H1 (cell line): ENCODE data around the gene BRAP.

Source experiments
- CEBPB ChIP-seq: IDR thresholded peaks from 2 replicates; pipeline ENCODE4 v1.6.1; 2012; ENCODE audit warnings: low read depth, low read length
- CHD2 ChIP-seq: IDR thresholded peaks from 2 replicates; pipeline ENCODE4 v1.6.1; 2012; ENCODE audit warnings: low read length, improper control_type of control experiment
- RFX5 ChIP-seq: IDR thresholded peaks from 2 replicates; pipeline ENCODE4 v1.6.1; 2011; ENCODE audit warnings: low read depth, low read length, improper control_type of control experiment, borderline replicate concordance
- SIN3A ChIP-seq, 2 experiments: IDR thresholded peaks in 1 of 2; conservative IDR thresholded peaks in 1 of 2; 2 replicates each; pipeline ENCODE4 v1.6.1; 2011 to 2012; ENCODE audit warnings: low read length in 2 of 2, improper control_type of control experiment in 1 of 2, low read depth in 1 of 2, mild to moderate bottlenecking in 1 of 2
- YY1 ChIP-seq: IDR thresholded peaks from 2 replicates; pipeline ENCODE4 v1.6.1; 2011; ENCODE audit warnings: low read depth, mild to moderate bottlenecking, low read length
- ZNF274 ChIP-seq: IDR thresholded peaks from 2 replicates; pipeline ENCODE4 v1.7.0; 2012; ENCODE audit warnings: low read length, borderline replicate concordance; ENCODE audit errors: extremely low read depth
- TF ChIP-seq, protein P1 (sequence below), 3 experiments: IDR thresholded peaks; 1 replicate in 2 of 3; 2 replicates in 1 of 3; pipeline versions ENCODE4 v1.5.1 to v1.6.1; 2011; ENCODE audit warnings: low read length in 3 of 3, mild to moderate bottlenecking in 3 of 3, inconsistent platforms in 2 of 3, low read depth in 1 of 3, moderate library complexity in 1 of 3; ENCODE audit not compliant: insufficient read depth in 1 of 3; ENCODE audit errors: control extremely low read depth in 1 of 3
- TF ChIP-seq, protein P2 (sequence below): IDR thresholded peaks from 2 replicates; pipeline ENCODE4 v1.6.1; 2012; ENCODE audit warnings: low read length, inconsistent platforms

DNA sequence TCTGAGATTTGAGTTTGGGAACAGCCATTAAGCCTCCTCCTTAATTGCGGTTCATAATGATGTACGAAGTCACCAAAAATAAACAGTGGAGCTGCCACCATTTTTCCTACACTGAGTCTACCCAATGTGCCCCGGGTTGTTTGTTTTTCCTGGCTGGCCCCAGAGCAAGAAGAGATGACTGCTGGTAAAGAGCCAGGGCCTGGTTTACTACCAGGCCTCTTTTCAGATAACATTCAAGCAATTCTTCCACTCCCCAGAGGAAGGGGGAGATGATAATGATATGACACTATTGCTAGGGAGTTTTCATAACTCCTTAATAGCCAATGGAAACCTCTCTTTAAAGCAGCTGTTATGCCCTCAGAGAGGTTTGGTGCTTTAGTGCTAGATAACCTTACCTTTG, 42.3 kb downstream of the BRAP start:
- TF ChIP-seq, protein P1, sequence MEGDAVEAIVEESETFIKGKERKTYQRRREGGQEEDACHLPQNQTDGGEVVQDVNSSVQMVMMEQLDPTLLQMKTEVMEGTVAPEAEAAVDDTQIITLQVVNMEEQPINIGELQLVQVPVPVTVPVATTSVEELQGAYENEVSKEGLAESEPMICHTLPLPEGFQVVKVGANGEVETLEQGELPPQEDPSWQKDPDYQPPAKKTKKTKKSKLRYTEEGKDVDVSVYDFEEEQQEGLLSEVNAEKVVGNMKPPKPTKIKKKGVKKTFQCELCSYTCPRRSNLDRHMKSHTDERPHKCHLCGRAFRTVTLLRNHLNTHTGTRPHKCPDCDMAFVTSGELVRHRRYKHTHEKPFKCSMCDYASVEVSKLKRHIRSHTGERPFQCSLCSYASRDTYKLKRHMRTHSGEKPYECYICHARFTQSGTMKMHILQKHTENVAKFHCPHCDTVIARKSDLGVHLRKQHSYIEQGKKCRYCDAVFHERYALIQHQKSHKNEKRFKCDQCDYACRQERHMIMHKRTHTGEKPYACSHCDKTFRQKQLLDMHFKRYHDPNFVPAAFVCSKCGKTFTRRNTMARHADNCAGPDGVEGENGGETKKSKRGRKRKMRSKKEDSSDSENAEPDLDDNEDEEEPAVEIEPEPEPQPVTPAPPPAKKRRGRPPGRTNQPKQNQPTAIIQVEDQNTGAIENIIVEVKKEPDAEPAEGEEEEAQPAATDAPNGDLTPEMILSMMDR (IDR thresholded peaks at IDR 0.05; ENCODE audit: control extremely low read depth in 1 of 3, insufficient read depth in 1 of 3, low read depth in 1 of 3, low read length in 3 of 3): no peak
- TF ChIP-seq SIN3A (conservative IDR thresholded peaks at IDR 0.05 in 1 of 2, IDR thresholded peaks at IDR 0.05 in 1 of 2; ENCODE audit: low read depth in 1 of 2, low read length in 2 of 2): no peak
- TF ChIP-seq, protein P2, sequence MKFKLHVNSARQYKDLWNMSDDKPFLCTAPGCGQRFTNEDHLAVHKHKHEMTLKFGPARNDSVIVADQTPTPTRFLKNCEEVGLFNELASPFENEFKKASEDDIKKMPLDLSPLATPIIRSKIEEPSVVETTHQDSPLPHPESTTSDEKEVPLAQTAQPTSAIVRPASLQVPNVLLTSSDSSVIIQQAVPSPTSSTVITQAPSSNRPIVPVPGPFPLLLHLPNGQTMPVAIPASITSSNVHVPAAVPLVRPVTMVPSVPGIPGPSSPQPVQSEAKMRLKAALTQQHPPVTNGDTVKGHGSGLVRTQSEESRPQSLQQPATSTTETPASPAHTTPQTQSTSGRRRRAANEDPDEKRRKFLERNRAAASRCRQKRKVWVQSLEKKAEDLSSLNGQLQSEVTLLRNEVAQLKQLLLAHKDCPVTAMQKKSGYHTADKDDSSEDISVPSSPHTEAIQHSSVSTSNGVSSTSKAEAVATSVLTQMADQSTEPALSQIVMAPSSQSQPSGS: no peak
- TF ChIP-seq RFX5: no peak
- no peak for TF ChIP-seq CHD2
- no peak for TF ChIP-seq YY1
- no peak for TF ChIP-seq ZNF274
- no peak for TF ChIP-seq CEBPB
